Fibroblast of mammary gland (primary cell): ENCODE results near the gene GALT.

Source experiments
- DNase-seq: peaks from one replicate; pipeline ENCODE4 v3.0.0-alpha.2; 2010; ENCODE audit warnings: low read depth
- H3K4me3 ChIP-seq: 2 replicates; pipeline ENCODE4 v1.5.1; 2011; ENCODE audit warnings: low read depth, mild to moderate bottlenecking, low read length, moderate library complexity; ENCODE audit not compliant: control insufficient read depth
- TF ChIP-seq, protein P1 (sequence below): conservative IDR thresholded peaks from 2 replicates; pipeline ENCODE4 v1.5.1; 2011; ENCODE audit warnings: low read depth, low read length, inconsistent platforms; ENCODE audit not compliant: control insufficient read depth, insufficient read depth

The GALT gene

DNA sequence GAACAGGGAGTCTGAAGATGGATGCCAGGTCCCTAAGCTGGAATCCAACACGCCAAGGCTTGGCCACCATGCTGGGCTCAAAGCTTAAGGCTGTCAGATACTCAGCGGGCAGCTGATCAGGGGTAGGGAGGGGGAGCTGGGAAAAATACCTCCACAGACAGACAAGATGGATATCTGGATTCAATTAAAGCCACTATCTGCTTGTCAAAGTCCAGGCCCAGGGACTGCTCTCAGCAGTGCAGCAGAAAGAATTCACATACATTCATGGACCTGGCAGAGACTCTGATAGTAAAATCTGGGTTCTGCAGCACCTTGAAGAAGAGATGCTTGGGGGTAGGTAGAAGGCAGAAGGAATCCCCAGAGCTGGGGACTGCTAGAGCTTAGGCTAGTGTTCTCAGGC lies 31.3 kb upstream of the GALT start:
- no peak overlapping the region for H3K4me3 ChIP-seq
- no peak for DNase-seq
- TF ChIP-seq, protein P1, sequence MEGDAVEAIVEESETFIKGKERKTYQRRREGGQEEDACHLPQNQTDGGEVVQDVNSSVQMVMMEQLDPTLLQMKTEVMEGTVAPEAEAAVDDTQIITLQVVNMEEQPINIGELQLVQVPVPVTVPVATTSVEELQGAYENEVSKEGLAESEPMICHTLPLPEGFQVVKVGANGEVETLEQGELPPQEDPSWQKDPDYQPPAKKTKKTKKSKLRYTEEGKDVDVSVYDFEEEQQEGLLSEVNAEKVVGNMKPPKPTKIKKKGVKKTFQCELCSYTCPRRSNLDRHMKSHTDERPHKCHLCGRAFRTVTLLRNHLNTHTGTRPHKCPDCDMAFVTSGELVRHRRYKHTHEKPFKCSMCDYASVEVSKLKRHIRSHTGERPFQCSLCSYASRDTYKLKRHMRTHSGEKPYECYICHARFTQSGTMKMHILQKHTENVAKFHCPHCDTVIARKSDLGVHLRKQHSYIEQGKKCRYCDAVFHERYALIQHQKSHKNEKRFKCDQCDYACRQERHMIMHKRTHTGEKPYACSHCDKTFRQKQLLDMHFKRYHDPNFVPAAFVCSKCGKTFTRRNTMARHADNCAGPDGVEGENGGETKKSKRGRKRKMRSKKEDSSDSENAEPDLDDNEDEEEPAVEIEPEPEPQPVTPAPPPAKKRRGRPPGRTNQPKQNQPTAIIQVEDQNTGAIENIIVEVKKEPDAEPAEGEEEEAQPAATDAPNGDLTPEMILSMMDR = no peak

DNA sequence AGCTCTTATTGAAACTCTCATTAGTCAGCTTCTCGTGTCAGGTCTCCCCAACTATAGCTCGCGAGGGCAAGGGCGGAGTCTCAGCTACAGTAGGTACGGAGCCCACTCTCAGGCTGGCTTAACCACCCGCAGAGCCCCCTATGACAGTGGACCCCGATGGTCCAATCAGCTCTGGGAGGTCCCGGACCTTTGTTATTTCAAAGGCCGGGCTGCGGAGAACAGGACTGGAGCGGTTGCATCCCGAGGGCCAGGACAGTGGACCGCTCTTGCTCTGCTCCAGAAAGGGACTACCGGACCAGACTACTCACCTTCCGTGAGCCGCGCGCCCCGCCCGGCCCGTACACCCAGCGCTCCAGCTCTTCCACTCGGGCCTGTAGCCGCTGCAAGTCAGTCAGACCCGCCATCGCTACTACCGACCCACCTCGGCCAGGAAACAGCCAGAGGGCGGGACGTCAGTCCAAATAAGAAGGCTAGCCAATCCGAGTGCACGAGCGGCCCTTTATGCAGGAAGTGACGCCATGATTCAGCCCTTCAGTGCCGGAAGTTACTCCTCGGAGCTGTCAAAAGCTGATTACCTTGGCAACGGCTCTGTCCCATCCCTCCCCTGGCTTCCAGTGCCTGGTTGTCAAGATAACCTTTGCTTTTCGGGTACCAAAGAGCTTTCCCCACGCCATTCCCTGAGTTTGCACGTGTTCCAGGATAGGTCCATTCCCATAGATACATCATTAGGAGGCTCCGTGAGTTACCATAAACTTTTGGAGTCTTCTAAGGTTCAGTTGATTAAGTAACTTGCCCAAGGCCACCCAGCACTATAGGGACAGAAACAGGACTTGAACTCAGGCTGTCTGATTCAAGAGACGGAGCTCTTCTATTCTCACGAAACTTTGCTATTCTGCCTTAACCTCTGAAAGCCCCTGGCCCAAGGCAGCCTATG lies 26.1 kb upstream of the GALT start, which contains the start of gene DCTN3:
Gene DCTN3 (minus strand): TSS at position 435 of the 934 bp plus-strand sequence. CDS start 31 bp downstream, at position 404.
- TF ChIP-seq, protein P1 = no peak
- peak within 1 kb of the TSS; percentile 97 for H3K4me3 ChIP-seq
- peak; percentile 94 for DNase-seq

DNA sequence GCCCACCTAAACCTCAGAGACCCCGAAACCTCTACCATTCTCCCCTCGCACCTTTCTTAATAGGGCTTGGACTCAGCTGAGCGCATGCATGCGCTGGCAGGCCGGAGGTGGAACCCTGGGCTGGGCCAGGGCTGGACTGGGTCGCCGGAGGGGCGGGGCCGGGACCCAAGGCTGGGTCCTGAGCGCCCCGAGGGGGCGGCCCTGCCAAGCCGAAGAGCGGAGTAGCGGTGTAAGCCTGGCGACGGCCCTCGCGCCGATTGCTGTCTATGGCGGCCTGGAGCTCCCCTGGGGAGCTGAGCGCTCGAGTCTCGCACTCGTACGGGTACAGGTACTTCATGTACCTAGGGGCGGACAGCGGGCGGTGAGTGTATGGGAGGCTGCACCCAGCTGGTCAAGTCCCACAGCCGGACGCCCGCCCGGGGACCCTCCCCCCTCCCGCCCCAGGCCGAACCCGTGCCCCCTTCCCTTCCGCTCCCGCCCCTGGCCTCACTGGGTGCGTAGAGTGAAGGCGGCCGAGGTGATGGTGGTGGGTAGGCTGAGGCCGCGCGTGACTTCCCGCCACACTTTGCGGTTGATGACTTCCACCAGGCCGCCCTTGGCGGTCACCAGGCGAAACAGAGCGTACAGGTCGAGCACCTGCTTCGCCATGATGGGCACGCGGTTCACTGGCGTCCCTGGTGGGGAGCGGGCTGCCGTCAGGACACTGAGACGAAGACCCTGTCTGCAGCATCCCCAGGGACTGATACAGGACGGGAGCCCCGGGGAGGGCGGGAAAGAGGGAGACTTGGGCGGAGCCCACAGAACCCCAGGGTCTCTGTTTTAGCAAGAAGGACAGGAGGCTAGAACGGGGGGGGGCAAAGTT lies 22.9 kb upstream of the GALT start:
- no peak for DNase-seq
- TF ChIP-seq, protein P1 = no peak
- H3K4me3 ChIP-seq = no peak overlapping the region

DNA sequence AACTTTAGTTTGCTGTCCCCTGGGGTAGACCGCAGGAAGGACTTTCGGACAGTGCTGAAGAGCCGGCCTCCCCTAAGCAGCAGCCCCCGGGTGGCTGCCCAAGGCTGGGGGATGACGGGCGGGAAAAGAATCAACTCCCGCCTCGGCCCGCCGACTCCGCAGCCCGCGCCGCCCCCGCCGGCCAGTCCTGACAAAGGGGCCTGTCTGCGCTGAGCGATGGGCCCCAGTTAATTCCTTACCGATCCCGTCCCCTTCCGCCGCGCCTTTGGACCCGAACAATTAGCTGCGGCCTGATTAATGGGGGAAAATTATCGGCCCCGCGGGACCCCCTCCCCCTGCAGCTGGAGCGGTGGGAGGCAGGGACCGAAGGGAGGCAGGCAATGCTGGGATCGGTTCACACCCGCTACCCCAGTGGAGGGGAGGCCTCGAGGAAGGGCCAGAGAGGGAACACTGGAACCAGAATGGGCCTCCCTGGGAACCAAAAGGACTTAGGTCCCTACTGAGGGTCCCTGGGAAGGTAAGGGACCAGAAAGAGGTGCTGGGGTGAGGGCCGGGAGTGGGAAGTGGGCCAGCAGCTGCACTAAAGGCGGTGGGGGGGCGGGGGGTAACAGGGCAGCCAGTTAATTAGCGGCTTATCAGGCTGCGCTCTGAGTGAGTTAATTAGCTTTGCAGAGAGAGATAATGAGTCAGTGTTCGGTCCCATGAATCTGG lies 21.8 kb upstream of the GALT start:
- TF ChIP-seq, protein P1 = no peak
- no peak for DNase-seq
- no peak overlapping the region for H3K4me3 ChIP-seq

DNA sequence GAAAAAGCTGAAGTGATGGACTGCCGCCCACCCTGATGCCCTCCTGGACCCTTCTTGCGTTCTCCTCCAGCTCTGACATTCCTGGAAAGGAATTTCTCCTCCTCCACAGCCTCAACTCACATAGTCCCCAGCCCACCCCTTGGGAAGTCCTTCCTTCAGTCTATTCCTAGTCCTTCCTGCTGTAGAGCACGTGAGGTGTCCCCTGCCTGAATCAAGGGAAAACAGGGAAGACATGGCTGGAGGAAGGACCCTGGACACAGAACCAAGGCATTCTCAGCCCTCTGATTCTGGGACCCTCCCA lies 21.3 kb upstream of the GALT start:
- no peak for DNase-seq
- no peak overlapping the region for H3K4me3 ChIP-seq
- TF ChIP-seq, protein P1 = no peak

DNA sequence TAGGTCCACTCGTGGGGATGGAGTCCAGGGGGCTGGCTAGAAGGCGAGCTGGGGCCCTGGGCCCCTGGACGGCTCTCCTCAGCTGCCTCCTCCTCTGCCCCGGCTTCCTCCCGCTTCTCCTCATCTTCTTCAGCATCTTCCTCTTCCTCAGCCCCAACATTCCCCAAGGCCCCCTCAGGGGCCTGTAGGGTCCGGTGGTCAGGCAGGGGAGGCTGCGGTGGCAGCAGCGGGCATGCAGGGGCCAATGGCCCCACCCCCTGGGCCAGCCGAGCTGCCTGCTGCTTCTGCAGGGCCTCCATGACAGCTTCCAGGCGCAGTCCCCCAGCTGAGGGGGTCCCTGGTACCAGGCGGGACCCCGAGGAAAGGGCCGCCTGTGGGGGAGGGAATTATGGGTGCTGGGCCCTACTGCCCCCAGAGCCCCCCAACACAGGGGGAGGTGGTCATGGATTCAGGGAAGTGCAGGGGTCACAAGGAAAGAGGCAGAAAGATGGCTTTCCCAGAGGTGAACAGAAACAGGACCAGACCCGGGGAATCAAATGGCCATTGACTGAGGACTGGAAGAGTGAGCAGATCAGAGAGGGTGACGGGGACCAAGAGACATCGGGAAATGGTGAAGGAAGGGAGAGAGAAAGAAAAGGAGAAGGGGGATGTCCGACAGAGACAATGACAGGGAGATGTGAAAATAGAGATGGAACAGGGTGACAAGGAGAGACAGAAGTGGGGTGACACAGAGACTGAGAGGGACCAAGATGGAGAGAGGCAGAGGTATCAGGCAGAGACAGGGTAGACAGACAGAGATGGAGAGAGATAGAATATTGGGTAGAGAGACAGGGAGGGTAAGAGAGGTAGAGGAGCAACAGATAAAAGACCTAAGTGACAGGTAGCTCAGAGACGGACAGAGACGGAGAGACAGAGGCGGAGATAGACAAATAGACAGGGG lies 18.5 kb upstream of the GALT start:
- DNase-seq = no peak
- no peak overlapping the region for H3K4me3 ChIP-seq
- TF ChIP-seq, protein P1 = no peak
